HS-27A (cell line): ENCODE data around the gene CACNA1F.

ENCODE experiments used
- DNase-seq: peaks from one replicate; pipeline ENCODE4 v3.0.0-alpha.2; 2012; ENCODE audit warnings: low read depth, missing footprints

The CACNA1F gene

DNA sequence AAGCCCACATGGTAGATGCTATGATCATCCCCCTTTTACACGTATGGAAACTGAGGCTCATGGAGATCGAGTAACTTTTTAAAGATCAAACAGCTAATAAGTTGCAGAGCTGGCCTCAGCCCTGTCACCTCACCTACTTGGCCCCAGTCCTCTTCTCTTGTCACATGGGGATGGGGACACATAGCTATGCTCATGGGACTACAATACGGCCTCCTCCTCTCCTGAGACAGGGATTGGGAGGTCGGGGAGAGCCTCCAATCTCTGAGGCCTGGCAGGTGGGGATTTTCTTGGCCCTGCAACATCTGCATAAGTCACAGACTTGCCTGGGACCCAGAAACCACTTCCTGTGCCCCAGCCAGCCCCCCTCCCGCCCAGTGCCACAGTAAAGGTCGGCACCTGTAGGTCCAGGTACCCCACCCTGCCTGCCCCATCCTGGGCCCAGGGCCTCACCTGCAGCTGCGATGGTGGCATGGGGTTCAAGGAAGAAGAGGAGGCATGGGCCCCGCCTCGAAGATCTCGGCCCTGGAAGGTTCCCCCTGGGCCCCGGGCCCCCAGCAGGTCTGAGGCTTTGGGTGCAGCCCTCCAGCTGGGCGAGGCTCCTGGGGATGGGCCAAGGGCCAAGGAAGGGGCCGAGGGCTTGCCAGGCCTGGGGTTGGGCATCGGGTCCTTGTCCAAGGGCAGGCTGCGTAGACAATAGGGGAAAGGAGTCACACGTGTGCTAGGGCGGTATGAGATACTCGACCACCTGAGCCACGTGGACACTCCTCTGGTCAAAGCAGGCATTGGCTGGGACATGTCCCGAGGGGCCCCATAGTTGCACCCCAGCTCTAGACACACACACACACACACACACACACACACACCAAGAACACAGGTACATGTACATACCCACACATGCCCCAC, 25.0 kb upstream of the CACNA1F start:
- no peak for DNase-seq

DNA sequence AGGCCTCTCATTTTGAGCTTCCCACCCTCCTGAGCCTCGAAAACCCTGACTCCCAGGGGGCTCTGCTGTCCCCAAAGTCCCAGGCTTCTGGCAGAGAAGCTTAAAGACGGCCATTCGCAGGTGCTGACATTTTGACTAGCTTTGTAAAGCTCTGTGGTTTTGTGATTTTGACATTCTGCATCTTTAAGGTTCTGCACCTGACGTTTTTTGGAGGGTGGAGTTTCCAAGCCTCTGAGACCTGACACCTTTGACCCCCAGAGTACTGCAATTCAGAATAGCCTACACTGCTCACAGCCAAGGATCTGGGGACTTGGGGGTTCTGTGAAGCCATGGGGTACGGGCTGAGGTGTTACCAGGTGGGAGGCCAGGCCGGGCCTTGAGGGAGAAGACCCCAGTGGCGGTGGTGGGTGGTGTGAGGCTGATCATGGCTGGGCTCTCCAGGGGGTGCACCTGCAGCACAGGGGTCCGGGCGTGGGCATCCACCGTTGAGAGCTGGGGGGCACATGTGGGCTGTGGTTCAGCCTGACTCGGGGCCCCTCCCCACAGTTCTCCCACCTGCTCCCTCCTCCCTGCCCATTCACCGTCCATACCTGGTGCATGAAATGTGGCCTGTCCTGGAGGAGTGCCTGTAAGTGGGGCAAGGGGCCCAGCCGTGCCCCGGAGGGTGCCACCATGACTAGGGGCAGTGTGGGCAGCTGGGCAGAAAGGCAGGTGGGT, 24.1 kb upstream of the CACNA1F start:
- no peak for DNase-seq

DNA sequence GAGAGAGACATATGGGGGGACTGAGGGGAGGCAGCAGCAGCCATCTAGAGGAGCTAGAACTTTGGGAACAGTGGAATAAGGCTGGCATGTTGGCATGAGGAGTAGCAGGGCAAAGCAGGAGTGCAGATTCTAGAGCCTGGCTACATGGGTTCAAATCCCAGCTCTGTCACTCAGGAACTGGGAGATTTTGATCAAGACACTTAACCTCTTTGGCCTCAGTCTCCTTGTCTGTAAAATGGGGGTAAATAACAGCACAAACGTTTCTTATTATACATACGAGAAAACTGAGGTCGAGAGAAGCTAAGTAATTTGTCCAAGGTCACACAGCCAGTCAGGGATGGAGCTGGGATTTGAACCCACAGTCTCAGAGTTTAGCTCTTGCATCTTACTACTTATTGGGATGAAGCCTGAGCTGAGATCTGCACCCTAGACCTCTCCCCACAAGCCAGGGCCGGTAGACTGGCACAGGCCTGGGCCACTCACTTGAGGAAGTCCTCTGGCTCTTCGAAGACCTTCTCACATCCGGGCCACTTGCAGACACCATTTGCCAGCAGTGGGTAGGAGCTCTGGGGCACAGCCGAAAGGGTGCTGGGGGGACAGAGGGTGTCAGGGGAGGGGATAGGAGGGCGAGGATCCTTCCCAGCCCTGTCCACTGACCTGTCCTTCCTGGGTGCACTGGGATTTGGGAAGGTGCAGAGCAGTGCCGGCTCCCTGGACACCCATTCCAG, 23.3 kb upstream of the CACNA1F start:
- no peak for DNase-seq

DNA sequence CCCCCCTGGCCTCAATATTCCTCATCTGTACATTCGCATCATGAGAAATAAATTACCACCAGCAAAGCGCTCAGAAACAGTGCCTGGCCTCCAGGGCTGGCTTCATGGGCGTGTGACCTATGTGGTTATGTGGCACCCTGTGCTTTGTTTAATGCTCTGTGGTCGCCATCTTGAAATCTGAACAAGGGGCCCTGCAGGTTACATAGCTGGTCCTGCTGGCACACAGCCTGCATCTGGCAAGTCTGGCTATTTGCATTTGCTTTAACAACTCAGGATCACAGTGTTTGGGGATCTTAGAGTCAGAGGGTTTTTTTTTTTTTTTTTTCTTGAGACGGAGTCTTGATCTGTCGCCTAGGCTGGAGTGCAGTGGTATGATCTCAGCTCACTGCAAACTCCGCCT, 21.5 kb upstream of the CACNA1F start:
- no peak for DNase-seq

DNA sequence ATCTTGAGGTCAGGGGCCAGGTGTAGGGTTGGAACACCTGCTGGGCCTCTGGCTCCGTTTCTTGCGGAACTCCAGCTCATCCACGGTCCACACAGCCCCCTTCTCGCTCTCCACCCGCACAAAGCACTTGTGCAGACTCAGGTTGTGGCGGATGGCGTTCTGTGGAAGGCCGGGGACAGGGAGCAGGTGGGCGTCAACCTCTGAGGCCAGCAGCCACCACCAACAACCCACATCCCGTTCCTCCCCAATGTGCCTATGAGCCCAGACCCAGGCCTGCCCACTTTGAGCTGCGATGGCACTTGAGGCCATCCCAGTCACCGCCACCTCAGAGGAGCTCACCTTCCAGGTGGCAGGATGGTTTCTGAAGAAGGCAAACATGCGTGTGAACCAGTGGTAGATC, 18.2 kb upstream of the CACNA1F start:
- DNase-seq: no peak

DNA sequence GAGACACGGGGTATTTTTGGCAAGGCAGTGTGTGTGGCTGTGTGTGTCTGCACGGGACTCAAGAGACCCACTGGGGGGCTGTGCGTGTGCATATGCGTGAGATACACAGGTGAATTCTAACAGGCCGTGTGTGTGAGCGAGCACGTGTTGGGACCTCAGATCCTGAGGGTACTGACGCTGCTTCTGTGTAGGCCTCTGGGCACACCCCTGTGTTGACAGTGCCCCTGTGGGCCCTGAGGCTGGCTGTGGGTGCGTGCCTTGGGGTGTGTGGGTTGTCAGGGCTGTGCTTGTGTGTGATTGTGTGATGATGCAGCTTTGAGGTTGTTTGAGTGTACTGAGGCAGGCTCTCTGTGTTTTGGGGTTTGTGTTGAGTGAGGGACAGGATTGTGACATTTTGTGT, 17.4 kb upstream of the CACNA1F start:
- no peak for DNase-seq

DNA sequence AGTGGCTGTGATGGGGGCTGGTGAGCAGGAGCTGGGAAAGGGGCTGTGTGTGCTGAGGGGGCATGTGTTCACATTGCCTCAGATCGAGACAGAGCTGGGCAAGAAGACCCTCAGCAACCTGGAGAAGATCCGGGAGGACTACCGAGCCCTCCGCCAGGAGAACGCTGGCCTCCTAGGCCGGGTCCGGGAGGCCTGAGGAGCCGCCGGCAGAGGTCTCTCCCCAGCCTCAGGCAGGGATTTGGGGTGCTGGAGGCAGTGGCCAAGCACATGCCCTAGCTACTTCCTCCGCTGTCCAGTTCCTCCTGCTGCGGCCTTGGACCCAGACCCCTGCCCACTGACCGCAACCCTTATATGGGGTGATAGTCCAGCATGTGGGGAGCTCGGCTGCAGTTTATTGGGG, 16.9 kb upstream of the CACNA1F start:
- no peak for DNase-seq

DNA sequence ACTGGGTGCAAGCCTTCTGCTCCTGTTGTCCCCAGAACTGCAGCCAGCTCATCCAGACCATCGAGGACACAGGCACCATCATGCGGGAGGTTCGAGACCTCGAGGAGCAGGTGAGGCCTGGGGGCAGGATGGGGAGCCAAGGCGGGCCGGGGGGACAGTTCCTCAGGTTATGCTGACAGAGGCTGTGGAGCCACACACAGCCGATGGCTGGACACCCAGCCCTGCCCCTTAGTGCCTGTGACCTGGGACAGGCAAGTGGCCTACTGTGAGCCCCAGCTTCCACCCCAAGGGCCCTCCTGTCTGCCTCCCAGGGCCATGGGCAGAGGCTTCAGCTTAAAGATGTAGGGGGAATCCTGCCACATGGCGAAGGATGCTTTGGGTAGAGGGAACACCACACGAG, 16.5 kb upstream of the CACNA1F start:
- no peak for DNase-seq

DNA sequence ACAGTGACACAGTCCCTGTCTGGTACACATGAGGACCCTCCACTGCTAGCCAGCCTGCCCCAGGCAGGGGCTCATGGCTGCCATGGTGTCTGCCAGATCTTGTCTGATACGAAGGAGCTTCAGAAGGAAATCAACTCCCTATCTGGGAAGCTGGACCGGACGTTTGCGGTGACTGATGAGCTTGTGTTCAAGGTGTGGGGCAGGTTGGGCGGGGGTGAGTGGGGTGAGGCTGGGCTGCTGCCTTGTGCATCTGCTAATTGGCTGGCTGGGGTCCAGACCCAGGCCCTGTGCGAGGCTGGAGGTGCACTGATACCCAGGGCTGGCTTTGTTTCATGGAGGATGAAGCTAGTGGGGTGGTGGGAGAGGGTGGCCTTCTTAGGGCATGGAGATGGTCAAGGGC, 15.9 kb upstream of the CACNA1F start:
- DNase-seq: no peak

DNA sequence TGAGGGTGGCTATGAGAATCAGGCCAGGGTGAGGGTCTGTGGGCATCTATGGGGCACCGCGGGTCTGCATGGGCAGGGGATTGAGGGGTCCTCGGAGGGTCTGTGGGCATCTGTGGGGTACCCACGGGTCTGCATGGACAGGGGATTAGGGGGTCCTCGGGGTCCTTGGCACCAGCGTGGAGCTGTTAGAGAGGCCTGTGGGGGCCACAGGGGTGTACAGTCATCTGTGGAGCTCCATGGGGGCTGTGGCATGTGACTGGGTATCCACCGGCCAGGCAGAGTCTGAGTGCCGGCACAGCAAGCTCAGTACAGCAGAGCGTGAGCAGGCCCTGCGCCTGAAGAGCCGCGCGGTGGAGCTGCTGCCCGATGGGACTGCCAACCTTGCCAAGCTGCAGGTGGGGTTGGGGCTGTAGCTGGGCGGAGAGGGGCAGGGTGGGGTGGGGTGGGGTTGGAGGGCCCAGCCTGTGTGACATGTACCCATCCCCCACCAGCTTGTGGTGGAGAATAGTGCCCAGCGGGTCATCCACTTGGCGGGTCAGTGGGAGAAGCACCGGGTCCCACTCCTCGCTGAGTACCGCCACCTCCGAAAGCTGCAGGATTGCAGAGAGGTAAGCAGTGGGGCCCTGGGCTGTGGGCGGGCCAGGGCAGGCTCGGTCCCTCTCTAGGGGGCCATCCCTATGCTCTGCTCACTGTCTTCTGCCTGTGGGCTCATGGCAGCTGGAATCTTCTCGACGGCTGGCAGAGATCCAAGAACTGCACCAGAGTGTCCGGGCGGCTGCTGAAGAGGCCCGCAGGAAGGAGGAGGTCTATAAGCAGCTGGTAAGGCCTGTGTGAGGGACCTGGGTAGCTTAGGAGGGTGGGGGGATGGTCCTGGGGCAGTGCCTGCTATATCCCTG, 15.0 kb upstream of the CACNA1F start:
- DNase-seq: no peak

DNA sequence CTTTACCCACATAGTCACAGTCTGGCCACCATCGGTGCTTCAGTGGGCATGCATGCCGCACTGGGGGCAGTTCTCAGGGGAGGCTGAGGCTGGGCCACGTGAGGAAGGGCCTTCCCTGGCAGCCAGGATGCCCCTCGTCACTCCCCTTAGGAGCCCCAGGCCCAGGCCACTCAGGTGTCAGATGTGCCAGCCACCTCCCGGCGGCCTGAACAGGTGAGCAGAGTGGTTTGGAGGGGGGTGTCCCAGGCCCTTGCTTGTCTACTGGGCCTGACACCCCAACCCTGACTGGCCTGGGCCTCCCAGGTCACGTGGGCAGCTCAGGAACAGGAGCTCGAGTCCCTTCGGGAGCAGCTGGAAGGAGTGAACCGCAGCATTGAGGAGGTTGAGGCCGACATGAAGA, 14.2 kb upstream of the CACNA1F start:
- no peak for DNase-seq

DNA sequence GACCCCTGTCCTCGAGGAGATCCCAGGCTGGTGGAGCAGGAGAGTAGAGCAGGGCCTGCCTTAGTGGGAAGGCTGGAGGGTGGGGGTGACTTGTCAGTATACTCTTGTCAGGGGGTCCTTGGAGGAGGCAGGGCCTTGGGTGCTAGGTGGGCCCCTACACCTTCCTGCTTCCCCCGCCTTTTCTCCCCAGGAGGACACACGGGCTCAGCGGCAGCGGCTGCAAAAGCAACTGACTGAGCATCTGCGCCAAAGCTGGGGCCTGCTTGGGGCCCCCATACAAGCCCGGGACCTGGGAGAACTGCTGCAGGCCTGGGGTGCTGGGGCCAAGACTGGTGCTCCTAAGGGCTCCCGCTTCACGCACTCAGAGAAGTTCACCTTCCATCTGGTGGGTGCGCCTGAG, 13.4 kb upstream of the CACNA1F start:
- no peak for DNase-seq

DNA sequence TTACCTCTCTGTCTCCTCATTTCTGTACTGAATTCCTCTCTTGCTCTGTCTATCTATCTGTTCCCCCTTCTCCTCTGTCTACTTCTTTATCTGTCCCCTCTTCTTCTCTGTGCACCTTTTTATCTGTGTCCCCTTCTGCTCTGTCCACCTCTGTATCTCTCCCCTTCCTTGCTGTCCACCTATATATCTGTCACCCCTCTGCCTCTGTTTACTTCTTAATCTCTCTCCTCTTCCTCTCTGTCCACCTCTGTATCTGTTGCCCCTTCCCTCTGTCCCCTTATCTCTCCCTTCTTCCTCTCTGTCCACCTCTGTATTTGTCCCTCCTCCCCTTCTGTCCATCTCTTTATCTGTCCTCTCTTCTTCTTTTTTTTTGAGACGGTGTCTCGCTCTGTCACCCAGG, 11.1 kb upstream of the CACNA1F start:
- DNase-seq: no peak

DNA sequence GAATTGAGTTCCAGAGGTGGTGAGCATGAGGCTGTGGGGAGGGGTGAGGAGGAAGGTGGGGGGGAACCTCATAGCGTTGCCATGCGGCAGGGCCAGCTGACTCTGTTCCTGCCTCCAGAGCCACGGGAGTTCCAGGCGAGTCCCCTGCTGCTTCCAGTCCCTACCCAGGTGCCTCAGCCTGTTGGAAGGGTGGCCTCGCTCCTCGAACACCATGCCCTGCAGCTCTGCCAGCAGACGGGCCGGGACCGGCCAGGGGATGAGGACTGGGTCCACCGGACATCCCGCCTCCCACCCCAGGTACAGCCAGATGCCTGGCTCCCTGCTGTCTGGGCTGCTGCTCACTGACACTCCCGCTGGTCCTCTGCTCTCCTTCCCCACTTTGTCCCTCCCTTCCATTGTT, 10.0 kb upstream of the CACNA1F start:
- DNase-seq: no peak

DNA sequence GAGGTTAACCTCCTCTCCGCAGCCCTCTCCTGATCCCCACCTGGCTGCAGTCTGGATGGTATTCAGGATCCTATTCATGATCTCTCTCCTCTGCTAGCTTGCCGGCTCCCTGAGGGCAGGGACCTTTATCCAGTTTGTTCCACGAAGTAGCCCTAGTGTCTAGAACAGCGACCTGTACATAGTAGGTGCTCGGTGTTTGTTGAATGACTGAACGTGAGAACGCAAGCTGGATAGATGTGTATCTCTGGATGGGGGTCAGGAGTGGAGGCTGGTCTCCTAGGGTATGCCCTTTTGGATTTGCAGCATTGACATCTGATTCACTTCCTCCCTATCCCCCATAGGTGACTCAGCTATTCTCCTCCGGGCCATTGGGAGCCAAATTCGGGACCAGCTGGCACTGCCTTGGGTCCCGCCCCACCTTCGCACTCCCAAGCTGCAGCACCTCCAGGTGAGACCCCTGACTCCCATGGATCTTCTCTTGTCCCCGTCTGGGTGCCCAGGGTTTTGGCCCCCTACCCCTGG, 9.5 kb upstream of the CACNA1F start:
- no peak for DNase-seq

DNA sequence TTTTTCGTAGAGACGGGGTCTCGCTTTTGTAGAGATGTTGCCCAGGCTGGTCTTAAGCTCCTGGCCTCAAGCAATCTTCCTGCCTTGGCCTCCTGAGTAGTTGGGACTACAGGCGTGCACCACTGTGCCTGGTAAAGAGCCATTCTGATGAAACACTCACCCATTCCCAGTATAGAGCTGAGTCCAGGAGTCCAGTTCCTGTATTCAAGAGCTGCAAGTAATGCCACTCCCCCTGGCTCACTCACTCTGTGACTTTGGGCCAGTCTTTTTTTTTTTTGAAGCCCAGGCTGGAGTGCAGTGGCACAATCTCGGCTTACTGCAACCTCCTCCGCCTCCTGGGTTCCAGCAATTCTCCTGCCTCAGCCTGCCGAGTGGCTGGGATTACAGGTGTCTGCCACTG, 5.6 kb upstream of the CACNA1F start:
- no peak for DNase-seq

DNA sequence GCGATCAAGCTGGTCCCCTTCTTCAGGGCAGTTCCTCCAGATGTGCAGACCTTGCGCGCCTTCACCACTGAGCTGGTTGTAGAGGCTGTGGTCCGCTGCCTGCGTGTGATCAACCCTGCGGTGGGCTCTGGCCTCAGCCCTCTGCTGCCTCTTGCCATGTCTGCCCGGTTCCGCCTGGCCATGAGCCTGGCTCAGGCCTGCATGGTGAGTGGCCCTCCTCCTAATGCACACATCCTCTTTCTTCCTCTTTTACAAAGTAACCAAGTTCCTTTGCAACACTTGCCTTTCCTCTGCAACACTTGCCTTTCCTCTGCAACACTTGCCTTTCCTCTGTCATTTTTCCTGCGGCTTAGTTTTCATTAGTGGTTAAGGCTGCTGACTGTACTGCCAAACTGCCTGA, 3.9 kb upstream of the CACNA1F start:
- no peak for DNase-seq

DNA sequence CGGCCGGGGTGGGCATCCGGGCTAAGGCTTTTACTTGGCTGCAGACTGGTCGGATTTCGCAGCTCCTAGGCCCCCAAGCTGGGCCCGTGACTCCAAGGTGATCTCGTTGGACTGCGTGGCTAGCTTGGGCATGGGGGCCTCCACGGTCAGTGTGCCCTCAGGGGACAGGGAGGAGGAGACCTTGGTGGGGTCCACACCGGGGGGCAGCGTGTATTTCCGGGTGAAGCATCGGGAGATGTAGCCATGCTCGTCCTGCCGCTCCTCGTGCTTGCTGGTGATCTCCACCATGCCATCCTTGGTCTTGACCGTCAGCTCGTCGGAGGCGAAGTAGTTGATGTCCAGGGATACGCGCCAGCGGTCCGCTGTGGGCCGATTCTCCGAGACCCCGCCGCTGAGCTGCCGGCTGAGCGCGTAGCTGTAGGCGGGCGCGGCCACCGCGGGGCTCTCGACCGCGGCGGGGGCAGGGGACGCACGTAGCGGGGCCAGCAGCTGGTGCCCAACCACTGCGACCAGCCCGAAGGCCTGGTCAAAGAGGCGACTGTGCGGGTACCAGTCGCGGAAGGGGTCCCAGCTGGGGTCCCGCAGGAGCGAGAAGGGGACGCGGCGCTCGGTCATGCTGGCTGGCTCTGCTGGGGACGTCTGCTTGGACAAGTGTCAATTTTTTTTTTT, 881 bp upstream of the CACNA1F start:
- DNase-seq: no peak

DNA sequence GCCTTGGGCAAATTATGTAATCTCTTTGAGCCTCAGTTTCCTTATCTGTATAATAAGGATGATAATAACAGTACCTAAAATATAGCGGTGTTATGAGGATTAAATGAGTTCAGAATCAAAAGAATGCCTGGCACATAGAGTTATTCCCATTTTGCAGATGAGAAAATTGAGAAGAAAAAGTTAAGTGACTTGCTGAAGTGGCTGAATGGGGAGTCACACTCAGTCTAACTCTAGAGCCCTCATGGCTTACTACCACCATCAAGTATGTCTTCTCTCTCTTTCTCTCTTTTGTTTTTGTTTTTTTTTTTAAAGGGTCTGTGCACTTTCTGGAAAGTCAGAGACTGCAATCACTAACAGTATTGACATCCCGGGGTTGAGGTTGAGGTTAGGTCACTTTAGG, 615 bp downstream of the CACNA1F start:
- DNase-seq: no peak

DNA sequence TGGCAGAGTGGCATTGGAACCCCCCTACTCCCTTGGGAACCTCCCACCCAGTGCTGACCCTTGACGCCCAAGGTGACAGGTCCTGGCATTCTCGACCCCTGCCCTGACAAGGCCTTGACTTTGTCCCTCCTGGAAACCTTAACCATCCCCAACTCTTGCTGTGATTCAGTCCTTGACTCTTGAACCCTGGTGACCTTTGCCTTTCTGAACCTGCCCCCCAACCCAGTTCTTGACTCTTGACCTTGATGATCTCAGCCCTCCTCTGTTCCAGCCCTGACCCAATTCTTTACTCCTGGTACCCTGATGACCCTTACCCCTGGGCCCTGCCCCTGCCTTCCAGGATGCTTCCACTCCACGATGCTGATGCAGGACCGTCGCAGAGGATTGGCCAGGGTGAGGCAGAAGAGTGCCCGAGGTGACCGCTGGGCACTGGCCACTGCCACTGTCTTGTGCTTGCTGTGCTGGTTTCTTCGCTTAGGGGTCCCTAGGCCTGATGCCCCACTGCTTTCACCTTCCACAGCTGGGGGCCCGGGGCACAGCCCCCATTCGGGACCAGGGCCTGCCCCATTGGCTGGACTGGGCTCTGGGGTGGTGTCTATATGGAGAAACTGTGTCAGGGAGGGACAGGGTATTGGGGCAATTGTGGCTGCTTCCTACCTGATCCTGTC, 1.7 kb downstream of the CACNA1F start:
- no peak for DNase-seq
